Measurements from ENCODE around the gene PLB1. TPM values are rescaled to one million over a fixed set of nuclear protein-coding genes. Genes with fewer than 3 reads are reported as not detected.

Gene PLB1
- total and polyA plus RNA-seq, 9 of the 15 experiments (the other 6 are each of a cell fraction or from before 2014, with no cell fraction given): 0.01 to 0.09 (median 0.07) TPM; not detected in 2

- no peak for TF ChIP-seq ARID3A (IDR thresholded peaks at IDR 0.05; ENCODE audit: borderline replicate concordance, low read depth, low read length)
- no peak for TF ChIP-seq SREBF1 (IDR thresholded peaks at IDR 0.05; ENCODE audit: borderline replicate concordance, low read depth, low read length)
- TF ChIP-seq ZNF316 (IDR thresholded peaks at IDR 0.05): peak; percentile 68
- no peak for TF ChIP-seq FOXM1 (IDR thresholded peaks at IDR 0.05; ENCODE audit: low read depth)
- TF ChIP-seq FOXM1 (CRISPR knock-in tag; IDR thresholded peaks at IDR 0.05; ENCODE audit: low read depth): no peak
- TF ChIP-seq HMG20A (CRISPR knock-in tag; conservative IDR thresholded peaks at IDR 0.05): no peak
- TF ChIP-seq RBM15 (IDR thresholded peaks at IDR 0.05; ENCODE audit: insufficient read depth, low read length): no peak
- TF ChIP-seq ZBTB12 (CRISPR knock-in tag; IDR thresholded peaks at IDR 0.05): no peak
- no peak for TF ChIP-seq SPI1 (IDR thresholded peaks at IDR 0.05; ENCODE audit: borderline replicate concordance, low read depth, low read length)
Measured at GRCh38 chr2:28567061-28567471, 71.2 kb downstream of the PLB1 start (continued).

All from K562 (cell line).